NCI-H2227 (cell line): Measurements from ENCODE around the gene CCNY.

Source experiments
- DNase-seq: peaks from one replicate; lab custom pipeline; 2025; ENCODE audit not compliant: unreplicated experiment; lab: John Stamatoyannopoulos, UW

The CCNY gene

DNA sequence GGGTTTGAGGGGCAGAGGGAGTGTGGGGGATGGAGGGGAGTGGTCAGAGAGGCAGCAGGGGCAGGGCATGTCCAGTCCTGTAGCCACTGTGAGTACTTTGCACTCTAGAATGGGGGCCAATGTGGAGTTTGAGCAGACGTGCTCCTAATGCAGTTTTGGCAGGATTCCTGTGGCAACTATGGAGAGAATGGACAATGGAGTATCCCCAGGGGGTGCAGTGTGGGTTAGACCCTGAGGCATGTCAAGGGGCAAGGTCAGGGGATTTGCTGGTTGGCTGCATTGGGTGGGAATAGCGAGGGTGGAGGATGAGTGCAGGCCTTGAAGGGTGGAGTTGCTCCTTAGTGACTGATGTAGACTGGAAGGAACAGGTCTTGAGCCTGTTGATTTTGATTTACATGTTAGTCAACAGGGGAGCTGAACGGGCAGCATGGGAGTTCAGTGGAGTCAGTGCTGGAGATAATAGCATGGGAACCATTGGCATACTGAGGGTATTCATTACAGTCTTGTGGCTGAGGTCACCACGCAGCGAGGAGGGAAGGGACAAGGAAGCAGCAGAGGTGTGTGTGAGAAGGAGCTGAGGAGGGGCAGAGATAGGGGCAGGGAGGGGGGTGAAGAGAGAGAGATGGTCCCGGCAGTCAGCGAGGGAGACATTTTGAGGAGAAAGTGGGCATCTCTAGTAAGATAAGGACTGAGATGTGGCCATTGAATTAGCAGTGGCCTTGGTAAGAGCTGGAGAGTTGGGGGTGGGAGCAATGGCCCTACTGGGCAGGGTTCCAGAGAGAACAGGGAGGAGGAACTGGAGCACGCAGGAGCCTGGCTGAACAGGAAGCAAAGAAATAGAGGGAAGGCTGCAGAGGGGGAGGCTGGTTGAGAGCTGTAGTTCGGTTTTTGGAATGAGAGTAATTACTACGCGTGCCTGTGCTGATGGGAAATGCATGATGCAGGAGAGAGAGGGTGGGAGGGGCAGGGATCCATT is 112.7 kb downstream of the CCNY start:
- peak; percentile 43 for DNase-seq

DNA sequence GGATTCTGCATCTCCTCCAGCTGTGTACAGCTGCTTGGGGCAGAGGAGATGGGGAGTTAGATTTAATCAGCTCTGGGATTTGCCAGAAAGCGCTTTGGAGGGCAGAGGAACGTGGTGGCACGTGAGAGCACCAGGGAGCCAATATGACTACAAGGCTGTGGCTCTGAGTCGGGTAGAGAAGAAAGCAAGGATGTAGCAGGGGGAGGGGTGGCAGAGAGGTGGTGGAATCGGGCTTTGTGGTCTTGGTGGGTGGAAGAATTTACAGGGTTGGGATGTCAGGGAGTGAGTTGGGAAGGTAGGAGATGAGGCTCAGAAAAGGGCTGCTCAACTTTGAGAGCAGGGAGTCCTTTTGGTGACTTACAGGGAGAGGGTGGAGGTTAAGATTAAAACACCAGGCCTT is 113.6 kb downstream of the CCNY start:
- no peak for DNase-seq

DNA sequence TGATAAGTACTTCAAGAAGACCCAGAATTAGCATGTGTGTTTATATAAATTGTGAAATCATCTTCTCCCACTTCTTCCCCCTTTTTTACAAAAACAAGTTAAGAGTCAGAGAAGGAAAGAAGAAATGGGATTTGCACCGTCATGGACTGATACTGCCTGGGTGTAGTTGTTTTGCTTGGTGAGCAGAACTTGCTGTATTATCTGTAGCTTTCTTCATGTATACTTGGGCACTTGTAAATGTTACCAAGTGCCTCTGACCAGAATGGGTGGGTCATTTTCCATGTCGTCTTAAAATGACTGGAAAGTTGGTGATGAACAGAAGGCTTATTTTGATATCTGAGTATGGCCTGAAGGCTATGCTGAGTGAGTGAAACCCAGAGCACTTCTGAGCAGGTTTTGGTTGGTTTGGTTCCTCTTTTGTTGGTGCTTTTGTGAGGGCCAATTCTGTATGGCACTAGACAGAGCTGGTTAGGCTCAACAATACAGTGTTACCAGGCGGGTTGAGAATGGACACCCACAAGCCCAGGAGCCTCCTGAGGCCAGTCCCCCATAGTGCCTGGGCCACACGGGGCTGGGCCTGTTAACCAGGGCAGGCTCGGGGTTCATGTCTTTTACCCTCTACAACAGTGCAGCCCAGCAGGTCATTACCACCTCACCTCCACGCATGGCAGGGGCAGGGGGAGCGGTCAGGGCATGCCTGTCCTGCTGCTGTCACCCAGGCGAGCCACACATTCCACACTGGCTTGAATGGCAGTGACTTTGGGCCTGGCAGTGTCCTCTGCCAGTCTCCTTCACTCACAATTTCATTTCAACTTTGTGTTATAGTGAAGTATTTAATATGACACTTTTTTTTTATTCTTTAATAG is 115.1 kb downstream of the CCNY start:
- DNase-seq, result no peak

- no peak for DNase-seq
These were observed 115.9 kb downstream of the CCNY start for GRCh38 chr10:35452171-35452570.

DNA sequence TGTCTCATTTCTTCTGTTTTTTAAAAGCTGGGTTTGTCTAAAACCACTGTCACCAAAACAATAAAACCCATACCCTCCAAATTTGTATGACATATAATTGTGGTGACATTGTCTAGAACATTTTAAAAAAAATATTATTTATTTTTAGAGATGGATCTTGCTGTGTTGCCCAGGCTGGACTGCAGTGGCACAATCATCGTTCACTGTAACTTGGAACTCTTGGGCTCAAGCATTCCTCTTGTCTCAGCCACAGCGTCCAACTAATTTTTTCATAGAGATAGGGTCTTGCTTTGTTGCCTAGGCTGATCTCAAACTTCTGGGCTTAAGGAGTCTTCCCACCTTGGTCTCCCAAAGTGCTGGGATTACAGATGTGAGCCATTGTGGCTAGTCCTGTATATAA is 116.5 kb downstream of the CCNY start:
- DNase-seq, result no peak

- DNase-seq, result no peak
These were observed 117.7 kb downstream of the CCNY start for GRCh38 chr10:35453855-35454532.

DNA sequence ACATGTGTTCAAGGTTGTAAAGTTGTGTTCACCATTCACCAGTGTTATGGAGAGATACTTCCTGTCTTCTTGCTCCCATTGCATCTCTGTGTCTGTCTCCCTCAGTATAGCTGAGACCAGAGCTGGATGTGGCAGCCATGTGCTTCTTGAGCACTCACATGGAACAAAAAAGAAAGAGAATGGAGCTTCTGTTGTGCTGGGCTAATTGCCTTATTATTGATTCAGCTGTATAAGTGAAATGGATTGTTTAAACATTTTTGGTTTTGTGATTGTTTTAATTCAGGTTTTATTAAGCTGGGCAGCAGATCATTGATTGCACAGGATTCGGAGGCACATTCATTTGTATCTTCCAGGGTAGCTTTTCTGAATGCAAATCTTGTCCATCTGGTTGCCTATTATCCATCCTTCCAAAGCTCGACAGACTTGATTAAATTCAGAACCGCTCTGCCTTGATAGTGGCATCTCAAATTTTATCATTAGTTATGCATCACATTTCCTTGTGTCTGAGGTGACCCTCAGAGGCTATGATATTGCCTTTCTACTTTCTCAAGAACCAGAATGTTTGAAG is 119.9 kb downstream of the CCNY start:
- DNase-seq, result no peak

GRCh38 chr10:35456784-35457183 is 120.5 kb downstream of the CCNY start:
- DNase-seq, result no peak

- DNase-seq, result peak; percentile 4
These were observed 122.5 kb downstream of the CCNY start for GRCh38 chr10:35458500-35459448.

DNA sequence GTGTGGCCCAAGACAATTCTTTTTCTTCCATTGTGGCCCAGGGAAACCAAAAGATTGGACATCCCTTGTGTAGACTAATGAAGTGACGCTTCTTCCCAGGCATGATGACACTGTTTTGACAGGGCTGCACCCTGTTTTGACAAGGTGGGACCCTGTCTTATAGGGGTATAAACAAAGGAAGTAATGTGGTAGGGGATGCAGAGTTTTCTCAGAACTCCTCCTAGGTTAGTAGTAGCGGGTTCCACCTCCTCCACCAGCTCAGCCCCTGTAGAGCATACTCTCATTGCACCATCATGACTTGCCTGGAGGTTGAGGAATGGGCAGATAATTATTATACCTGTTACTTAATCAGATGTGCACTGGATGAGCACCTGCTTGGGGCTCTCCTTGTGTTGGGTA is 123.1 kb downstream of the CCNY start:
- DNase-seq, result no peak

DNA sequence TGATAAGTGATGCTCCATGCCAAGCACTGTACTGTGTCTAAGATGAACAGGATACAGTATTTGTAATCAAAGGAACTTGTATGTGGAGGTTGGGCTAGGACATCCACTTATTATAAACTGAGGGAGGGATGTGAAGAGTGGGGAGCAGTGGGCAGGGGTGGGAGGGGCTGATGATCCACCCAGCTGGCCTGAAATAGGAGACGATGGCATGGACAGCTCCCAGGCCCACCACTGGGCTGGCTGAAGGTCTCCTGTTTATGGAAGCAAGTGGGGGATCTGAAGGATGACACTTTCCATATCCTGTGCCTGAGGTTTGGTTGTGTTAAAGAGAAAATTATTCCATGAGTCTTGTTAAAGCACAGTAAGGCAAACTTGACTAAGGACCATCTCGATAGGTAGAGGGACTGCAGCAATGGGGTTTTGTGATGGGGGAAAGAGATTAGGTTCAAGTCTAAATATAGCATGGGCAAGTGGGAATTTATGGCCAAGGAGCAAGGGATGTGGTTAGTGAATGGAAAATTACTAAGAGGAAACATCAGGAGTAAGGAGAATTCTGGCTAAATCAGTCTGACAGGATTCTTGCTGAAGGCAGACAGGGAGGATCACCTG is 124.6 kb downstream of the CCNY start:
- no peak for DNase-seq

GRCh38 chr10:35462491-35462934 is 126.2 kb downstream of the CCNY start:
- DNase-seq, result no peak

DNA sequence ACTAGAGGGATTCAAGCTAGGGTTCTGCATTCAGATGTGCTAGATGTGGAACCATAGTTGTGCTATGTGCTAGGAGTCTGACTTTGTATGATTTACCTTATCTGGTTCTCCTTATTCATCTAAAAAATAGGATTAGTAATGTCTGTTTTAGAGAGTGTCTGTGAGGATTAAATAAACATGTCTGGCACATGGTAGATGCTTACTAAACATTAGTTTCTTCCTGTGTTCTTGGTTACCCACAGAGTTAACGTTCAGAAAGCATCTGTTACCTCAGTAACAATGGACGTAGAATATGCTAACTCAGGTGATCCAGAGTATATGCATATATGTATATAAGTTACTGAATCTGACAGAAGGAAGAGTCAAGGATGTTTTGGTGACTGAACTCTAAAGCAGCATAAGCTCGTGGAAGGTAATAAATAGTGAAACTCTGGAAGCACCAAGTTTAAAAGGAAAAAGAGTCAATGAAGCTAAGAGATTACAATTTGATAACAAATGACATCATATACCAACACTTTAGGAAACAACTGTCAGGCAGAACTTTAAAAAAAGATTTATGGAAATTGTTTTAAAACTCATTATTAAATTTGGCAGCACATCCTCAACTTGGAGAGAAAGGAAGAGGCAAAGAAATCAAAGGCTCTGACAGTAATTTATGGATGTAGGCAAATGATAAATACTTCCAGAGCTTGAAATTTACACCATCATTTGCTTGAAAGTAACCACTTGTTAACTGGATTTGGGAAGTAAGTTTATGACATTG is 127.0 kb downstream of the CCNY start:
- DNase-seq, result no peak

GRCh38 chr10:35463878-35464277 is 127.6 kb downstream of the CCNY start:
- no peak for DNase-seq

GRCh38 chr10:35464825-35465456 is 128.6 kb downstream of the CCNY start:
- DNase-seq, result no peak

DNA sequence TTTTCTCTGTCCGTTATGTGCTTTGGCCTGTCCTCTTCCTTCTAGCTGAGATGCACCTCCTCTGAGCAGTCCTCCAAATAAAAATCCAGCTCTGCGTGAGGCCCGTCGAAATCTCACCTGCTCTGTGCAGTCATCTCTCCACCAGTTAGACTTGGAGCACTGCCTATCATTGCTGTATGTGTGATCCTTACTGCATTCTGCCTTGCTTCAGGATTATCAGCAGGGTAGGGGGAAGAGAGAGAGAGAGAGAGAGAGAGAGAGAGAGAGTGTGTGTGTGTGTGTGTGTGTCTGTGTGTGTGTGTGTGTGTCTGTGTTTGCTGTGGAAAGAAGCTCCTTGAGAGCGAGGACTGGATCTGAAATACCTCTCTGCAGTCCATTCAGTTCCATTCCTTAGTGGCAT is 129.4 kb downstream of the CCNY start:
- no peak for DNase-seq

DNA sequence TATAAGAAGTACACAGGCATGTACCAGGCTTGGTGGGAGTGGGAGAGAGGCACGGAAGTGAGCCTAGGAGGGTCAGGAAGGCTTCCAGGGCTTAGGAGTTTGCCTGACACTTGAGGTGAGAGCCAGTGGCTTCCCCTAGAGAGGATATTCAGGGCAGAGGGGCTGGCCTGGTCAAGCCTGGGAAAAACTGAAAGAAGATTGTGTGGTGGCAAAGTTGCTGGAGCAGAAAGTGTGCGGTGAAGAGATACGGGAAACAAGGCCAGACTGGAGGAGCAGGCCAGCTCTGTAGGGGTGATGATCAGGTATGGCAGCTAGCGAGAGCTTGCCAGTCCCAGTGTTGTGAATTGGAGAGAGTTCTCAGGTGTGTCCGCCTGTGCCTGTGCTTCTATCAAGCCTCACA is 129.9 kb downstream of the CCNY start:
- DNase-seq, result no peak

GRCh38 chr10:35466661-35467060 is 130.4 kb downstream of the CCNY start:
- no peak for DNase-seq
